Measurements from ENCODE around the gene GPRC5A. TPM values are rescaled to one million over a fixed set of nuclear protein-coding genes. Genes with fewer than 3 reads are reported as not detected.

Gene GPRC5A
- total and polyA plus RNA-seq, 2 donors (not counting 1 experiment from before 2014, with no cell fraction given), result not detected

DNA sequence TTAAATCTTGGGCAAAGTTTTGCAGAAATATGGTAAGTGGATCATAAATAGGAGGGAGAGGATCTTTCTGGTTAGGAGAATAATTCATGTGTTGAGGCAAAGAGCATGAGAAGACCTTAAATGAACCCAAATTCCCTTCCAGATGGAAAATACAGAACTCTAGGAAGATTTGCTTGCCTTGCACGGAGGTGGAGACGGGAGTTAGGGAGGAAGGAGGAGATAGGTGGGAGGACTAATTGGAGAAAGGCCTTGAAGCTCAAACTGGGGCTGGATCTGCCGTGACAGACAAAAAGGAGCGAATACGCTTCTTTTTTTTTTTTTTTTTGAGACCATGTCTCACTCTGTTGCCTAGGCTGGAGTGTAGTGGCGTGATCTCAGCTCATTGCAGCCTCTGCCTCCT lies 5.9 kb downstream of the GPRC5A start:
- Mint-ChIP-seq H3K9me3 (ENCODE audit: insufficient read depth) (no peaks in the 10 kb centered on the region), H3K27me3 (peaks cover 49% of the 10 kb centered on the region), H3K4me3 (no peak overlapping the region), H3K4me1 (no peaks in the 10 kb centered on the region), H3K27ac (no peak overlapping the region)
- TF ChIP-seq, protein P1, sequence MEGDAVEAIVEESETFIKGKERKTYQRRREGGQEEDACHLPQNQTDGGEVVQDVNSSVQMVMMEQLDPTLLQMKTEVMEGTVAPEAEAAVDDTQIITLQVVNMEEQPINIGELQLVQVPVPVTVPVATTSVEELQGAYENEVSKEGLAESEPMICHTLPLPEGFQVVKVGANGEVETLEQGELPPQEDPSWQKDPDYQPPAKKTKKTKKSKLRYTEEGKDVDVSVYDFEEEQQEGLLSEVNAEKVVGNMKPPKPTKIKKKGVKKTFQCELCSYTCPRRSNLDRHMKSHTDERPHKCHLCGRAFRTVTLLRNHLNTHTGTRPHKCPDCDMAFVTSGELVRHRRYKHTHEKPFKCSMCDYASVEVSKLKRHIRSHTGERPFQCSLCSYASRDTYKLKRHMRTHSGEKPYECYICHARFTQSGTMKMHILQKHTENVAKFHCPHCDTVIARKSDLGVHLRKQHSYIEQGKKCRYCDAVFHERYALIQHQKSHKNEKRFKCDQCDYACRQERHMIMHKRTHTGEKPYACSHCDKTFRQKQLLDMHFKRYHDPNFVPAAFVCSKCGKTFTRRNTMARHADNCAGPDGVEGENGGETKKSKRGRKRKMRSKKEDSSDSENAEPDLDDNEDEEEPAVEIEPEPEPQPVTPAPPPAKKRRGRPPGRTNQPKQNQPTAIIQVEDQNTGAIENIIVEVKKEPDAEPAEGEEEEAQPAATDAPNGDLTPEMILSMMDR (IDR thresholded peaks at IDR 0.05), result no peak
- TF ChIP-seq EZH2 (IDR thresholded peaks at IDR 0.05; ENCODE audit: borderline replicate concordance, insufficient read depth, low read depth, low read length, poor library complexity, severe bottlenecking), result no peak
- Histone ChIP-seq H3K4me1 (ENCODE audit: control insufficient read depth in 2 of 2, insufficient read depth in 2 of 2, low read length in 2 of 2) (no peaks in the 10 kb centered on the region), H4K20me1 (ENCODE audit: control insufficient read depth, insufficient read depth, low read length, poor library complexity, severe bottlenecking) (no peaks in the 10 kb centered on the region), H2AFZ (ENCODE audit: insufficient read depth, low read depth, low read length, poor library complexity, severe bottlenecking) (no peak overlapping the region), H3K4me2 (replicated peaks; ENCODE audit: low read depth, low read length, poor library complexity, severe bottlenecking) (no peak overlapping the region), H3K27ac (ENCODE audit: low read length in 2 of 2) (no peak overlapping the region), H3K27me3 (replicated peaks in 1 of 4; ENCODE audit: control extremely low read depth in 1 of 4, control insufficient read depth in 3 of 4, insufficient read depth in 4 of 4, low read length in 3 of 4) (peaks cover 0 to 9% (median 6%) of the 10 kb centered on the region in 4 experiments), H3K9ac (ENCODE audit: low read length) (no peak overlapping the region), H3K4me3 (ENCODE audit: control extremely low read depth in 1 of 5, extremely low read depth in 1 of 5, insufficient read depth in 1 of 5, low read depth in 2 of 5, low read length in 4 of 5) (no peak overlapping the region), H3K79me2 (ENCODE audit: control insufficient read depth, insufficient read depth, low read length) (no peaks in the 10 kb centered on the region), H3K36me3 (replicated peaks in 1 of 2; ENCODE audit: control extremely low read depth in 1 of 2, control insufficient read depth in 1 of 2, extremely low read depth in 1 of 2, insufficient read depth in 2 of 2, low read length in 1 of 2) (no peaks in the 10 kb centered on the region), H3K9me3 (ENCODE audit: control extremely low read depth in 1 of 3, control insufficient read depth in 2 of 3, insufficient read depth in 1 of 3, low read length in 2 of 3) (no peaks in the 10 kb centered on the region)
- no peak for DNase-seq
- ATAC-seq (ENCODE audit: low read depth), result no peak
- 86% methylated on average over 3 of the region's 6 CpGs for WGBS (ENCODE audit: insufficient coverage)
- CTCF ChIA-PET, result interaction anchor here (0.9 to 1.7 kb wide), 2 partner anchors 521 to 1270 kb away, joined by 3 to 4 read pairs; no protein-coding TSS in a partner anchor
- intact Hi-C loops (cut with micrococcal nuclease), result no loop called here
- POLR2A ChIA-PET, result no interaction called here

DNA sequence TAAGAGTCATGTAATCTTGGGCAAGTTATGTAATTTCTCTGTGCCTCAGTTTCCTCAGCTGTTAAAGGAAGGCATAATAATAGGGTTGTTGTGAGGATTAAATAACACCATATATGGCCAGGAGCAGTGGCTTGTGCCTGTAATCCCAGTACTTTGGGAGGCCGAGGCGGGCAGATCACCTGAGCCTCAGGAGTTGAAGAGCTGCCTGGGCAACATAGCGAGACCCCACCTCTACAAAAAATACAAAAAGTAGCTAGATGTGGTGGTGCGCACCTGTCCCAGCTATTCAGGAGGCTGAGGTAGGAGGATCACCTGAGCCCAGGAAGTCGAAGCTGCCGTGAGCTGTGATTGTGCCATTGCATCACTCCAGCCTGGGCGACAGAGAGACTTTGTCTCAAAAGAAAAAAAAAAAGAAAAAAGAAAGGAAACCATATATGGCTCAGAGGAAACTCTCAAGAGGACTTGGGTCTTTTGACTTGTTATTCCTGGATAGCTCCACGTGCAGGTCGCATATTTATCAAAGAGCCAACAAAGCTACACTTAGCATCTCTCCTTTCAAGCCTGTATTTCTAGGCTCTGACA lies 6.9 kb downstream of the GPRC5A start:
- POLR2A ChIA-PET, result no interaction called here
- WGBS (ENCODE audit: insufficient coverage), result 100% methylated on average over 5 of the region's 9 CpGs

More for the DNA sequence above, 6.9 kb downstream of the GPRC5A start:
- CTCF ChIA-PET, result no interaction called here
- Histone ChIP-seq H4K20me1 (ENCODE audit: control insufficient read depth, insufficient read depth, low read length, poor library complexity, severe bottlenecking) (no peaks in the 10 kb centered on the region), H3K27me3 (replicated peaks in 1 of 4; ENCODE audit: control extremely low read depth in 1 of 4, control insufficient read depth in 3 of 4, insufficient read depth in 4 of 4, low read length in 3 of 4) (peaks cover 0 to 4% (median 2%) of the 10 kb centered on the region in 4 experiments), H2AFZ (ENCODE audit: insufficient read depth, low read depth, low read length, poor library complexity, severe bottlenecking) (no peak overlapping the region), H3K27ac (ENCODE audit: low read length in 2 of 2) (no peak overlapping the region), H3K4me3 (ENCODE audit: control extremely low read depth in 1 of 5, extremely low read depth in 1 of 5, insufficient read depth in 1 of 5, low read depth in 2 of 5, low read length in 4 of 5) (no peak overlapping the region), H3K36me3 (replicated peaks in 1 of 2; ENCODE audit: control extremely low read depth in 1 of 2, control insufficient read depth in 1 of 2, extremely low read depth in 1 of 2, insufficient read depth in 2 of 2, low read length in 1 of 2) (no peaks in the 10 kb centered on the region), H3K4me1 (ENCODE audit: control insufficient read depth in 2 of 2, insufficient read depth in 2 of 2, low read length in 2 of 2) (no peaks in the 10 kb centered on the region), H3K9me3 (ENCODE audit: control extremely low read depth in 1 of 3, control insufficient read depth in 2 of 3, insufficient read depth in 1 of 3, low read length in 2 of 3) (no peaks in the 10 kb centered on the region), H3K4me2 (replicated peaks; ENCODE audit: low read depth, low read length, poor library complexity, severe bottlenecking) (no peak overlapping the region), H3K9ac (ENCODE audit: low read length) (no peak overlapping the region), H3K79me2 (ENCODE audit: control insufficient read depth, insufficient read depth, low read length) (no peaks in the 10 kb centered on the region)
- Mint-ChIP-seq H3K4me1 (no peaks in the 10 kb centered on the region), H3K27me3 (peaks cover 41% of the 10 kb centered on the region), H3K4me3 (no peak overlapping the region), H3K27ac (no peak overlapping the region), H3K9me3 (ENCODE audit: insufficient read depth) (no peaks in the 10 kb centered on the region)
- intact Hi-C loops (cut with micrococcal nuclease), result no loop called here
- no peak for DNase-seq
- no peak for ATAC-seq (ENCODE audit: low read depth)
- TF ChIP-seq EZH2 (IDR thresholded peaks at IDR 0.05; ENCODE audit: borderline replicate concordance, insufficient read depth, low read depth, low read length, poor library complexity, severe bottlenecking), result no peak
- TF ChIP-seq, protein P1 (IDR thresholded peaks at IDR 0.05), result no peak
